HG03460 (cell line): ENCODE measurements around the gene CENPO.

Experiments
- ATAC-seq: cut with Tn5 transposase; IDR thresholded peaks from one replicate; pipeline ENCODE4 v1.9.1; 2021; ENCODE audit not compliant: unreplicated experiment

The CENPO gene

DNA sequence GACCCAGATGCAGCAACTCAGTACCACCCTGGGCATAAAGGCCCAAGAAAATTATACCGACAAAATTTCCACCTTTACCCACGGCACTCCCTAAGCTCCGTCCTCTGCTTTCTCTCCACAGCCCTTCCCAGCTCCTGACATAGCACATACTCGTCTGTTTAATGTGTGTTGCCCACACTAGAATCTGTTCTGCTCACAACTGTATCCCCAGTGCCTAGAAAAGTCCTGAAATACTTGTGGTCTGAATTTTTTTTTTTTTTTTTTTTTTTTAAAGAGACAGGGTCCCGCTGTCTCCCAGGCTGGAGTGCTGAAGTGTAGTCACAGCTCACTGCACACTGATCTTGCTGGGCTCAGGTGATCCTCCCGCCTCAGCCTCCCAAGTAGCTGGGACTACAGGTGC lies 64.5 kb downstream of the CENPO start:
- no peak for ATAC-seq

DNA sequence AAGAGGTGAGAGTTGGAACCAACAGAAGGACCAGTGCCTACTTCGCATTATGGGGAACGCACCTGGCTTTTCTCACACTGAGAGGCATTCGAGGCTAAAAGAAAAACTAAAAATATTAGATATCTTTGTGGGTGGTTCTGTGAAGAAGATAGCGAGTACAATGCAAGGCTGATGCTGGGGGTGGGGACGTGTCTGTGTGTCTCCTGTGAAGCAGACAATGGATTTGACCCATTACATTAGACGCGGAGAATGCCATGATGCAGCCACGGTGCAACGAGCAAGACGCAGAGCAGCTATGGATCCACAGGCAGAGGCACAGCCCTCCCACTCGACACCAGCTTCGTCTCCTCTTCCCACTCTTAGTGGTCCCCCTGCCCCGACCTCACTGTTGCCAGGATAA lies 65.8 kb downstream of the CENPO start:
- no peak for ATAC-seq

DNA sequence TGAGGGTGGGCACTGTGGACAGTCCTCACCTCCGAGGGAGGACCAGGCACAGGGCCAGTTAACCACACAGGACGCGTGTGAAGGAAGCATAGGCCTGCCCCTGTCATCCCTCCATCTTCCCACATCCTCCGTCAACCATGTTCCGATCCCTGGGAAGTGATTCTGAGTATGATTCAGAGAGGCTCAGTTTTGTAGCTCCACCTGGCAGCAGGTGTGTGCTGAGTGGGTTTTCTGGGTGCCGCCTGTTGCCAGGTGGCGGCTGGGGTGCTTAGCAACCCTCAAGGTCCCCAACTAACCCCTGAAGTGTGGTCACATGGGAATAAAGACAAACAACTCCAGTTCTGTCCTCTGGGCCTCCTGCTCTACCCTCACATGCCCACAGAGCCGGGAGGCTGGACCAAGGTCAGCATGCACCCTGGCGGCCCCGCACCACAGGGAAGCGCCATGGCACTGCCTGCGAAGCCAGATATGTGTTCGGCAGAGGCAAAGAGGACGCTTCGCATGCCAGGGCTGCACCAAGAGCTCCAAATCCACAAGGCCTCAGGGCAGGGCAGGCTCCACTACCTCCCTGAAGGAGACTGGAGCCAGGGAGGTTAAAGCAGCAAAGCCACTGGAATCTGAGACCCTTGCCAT lies 66.9 kb downstream of the CENPO start:
- ATAC-seq: no peak

DNA sequence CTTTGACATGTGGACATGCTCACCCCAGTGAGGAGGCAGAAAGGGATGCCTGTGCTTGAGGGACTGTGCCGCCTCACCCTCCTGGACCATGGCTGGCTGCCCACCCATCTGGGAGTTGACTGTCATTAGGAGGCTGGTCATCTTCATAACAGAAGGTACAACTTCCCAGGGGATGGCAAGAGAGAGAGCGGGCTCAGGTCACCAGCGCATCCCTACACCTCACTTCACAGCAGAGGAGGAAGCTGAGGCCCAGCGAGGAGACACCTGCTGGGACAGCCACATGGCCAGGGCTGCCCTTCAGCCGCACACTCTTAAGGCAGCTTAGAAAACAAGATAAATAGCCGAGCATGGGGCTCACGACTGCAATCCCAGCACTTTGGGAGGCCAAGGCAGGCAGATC lies 67.4 kb downstream of the CENPO start:
- ATAC-seq: no peak

DNA sequence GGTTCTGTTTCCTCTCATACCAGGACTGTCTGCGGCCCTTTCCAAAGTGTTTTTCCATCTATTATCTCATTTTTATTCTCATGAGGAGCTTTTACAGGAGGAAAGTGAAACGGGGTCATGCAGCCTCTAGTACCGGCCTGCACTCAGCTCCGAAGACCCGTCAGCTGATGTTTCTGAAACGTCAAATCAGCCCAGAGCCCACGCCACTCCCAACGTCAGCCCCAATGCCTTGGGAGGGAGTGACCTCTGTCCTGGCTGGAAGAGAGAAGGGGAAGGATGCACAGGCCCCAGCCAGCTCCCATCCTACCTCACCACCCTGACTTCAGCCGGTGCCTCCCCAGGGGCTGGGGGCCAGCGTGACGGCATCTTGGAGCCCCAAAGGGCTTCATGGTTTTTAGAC lies 68.3 kb downstream of the CENPO start:
- no peak for ATAC-seq

DNA sequence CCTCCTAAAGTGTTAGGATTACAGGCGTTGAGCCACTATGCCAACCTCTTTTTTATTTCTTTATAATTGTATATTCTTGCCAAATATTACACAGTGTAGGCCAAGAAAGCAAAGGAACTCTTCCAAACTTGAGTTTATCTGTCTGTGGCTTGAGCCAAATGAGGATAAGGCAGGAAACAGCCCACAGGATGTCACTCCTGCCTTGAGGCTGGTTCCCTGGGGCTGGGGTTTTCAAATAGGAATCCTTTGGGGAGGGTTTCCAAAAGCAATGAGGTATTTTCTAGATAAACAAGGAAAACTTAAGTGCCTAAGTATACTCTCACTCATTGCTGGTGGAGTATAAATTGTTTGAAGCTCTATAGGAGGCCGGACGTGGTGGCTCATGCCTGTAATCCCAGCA lies 70.4 kb downstream of the CENPO start:
- ATAC-seq: no peak

DNA sequence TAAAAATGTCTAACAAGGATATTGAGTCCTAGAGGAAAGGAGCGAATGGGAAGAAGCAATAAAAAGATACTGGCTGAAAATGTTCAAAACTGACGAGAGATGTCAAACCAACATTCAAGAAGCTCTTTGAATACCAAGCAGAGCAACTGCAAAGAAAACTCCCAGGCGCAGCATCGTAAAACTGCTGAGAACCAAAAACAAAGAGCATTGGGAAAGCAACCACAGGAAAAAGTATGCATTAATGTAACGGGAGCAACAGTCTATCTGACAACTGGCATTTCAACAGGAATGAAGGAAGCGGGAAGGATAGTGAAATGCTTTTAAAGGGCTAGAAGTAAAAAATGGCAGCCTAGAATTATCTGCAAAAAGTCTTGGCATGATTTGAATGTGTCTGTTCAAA lies 73.7 kb downstream of the CENPO start:
- ATAC-seq: no peak

DNA sequence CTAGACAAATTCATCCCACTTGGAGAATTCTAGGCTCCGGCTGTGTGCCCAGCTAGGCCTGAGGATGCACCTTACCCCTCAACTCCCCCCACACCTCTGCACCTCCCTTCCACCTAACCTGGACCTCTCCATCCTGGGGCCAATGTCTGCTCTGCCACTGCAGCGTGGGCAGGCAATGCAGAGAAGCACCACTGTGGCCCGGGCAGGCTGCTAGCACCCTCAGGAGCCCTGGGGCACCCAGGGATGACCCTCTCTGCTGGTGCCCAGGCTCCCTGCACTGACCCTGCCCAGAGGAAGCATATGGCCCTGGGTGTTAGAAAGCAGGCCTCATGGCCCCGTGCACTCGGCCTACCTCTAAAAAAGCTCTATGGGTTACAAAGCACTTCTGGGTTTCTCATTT lies 77.2 kb downstream of the CENPO start:
- no peak for ATAC-seq

DNA sequence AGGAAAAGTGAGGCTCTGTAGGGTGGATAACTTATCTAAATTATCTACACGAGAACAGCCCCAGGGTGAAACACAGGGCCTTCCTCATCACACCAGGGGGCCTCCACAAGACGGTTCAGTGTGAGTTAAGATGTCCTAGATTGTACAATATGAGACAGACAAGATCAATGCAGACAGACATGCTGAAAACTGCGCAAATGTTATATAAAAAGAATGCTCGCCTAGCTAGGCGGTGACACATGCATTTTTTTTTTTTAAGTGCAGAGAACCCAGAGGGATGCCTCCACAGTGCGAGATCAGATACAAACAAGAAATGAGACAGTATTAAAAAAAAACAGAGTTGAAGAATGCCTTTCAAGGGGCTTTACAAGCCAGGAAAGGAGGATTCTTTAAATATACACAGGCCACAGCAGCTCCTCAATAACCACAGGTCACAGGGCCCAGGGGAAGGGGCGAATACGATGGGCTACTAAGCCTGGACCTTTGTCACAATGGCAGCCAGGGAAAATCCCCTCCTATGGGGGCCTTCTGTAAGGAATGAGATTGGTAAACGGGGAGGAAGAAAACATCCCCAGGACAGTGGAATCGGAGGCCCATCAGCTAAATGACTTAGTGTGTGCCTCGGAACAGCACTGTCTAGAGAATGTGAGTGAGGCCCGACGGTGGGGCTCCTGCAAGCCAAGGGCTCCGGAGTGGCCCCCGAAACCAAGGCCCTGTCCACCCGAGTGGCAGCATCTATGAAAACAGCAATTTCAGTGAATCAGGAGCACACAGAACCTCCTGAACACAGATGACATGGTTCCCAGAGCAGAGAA lies 77.9 kb downstream of the CENPO start:
- ATAC-seq: no peak

DNA sequence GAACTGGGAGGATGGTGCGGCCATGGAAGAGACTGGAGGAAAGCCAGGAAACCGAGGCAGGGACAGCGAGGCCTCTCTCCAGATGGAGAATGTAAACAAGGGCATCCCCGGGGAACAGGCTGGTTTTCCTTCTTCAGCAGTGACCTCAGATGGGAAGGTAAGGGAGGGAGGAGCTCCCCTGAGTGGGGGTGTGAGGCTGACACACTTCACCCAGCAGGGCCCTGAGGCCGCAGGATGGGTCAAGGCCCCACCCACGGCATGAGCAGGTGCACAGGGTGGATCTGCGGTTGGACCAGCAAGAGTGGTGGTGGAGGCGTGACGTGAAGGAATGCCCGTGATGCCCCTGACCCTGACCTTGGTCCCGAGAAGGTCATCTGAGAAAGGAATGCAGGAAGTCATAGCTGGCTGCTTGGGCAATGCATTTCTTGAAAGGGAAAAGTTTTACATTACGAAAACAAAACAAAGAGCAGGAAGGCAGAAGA lies 78.7 kb downstream of the CENPO start:
- ATAC-seq: no peak
